ENCODE results near the gene CIT.

Gene CIT

GRCh38 chr12:119676022-119676421, 201.1 kb downstream of the CIT start:
- H3K4me3 ChIP-seq (ENCODE audit: low read length) = no peak overlapping the region
- H3K4me1 ChIP-seq (ENCODE audit: control insufficient read depth, insufficient read depth, low read length) = no peaks in the 10 kb centered on the region
- no peaks in the 10 kb centered on the region for H3K27me3 ChIP-seq (ENCODE audit: control insufficient read depth, insufficient read depth, low read length)
- no peak for DNase-seq (ENCODE audit: low read depth, low spot score)
- H3K9me3 ChIP-seq (ENCODE audit: control insufficient read depth, insufficient read depth, low read length) = no peaks in the 10 kb centered on the region
- WGBS (ENCODE audit: insufficient coverage, insufficient read length) = no CpG with 5 or more reads among the region's 9 CpGs
- peaks cover 55% of the 10 kb centered on the region for H3K36me3 ChIP-seq (ENCODE audit: control insufficient read depth, insufficient read depth, low read length)
- H3K27ac ChIP-seq (ENCODE audit: low read length) = no peak overlapping the region

- WGBS (ENCODE audit: insufficient coverage, insufficient read length) = no CpG with 5 or more reads among the region's 4 CpGs
- H3K27me3 ChIP-seq (ENCODE audit: control insufficient read depth, insufficient read depth, low read length) = no peaks in the 10 kb centered on the region
- peaks cover 43% of the 10 kb centered on the region for H3K36me3 ChIP-seq (ENCODE audit: control insufficient read depth, insufficient read depth, low read length)
- H3K4me1 ChIP-seq (ENCODE audit: control insufficient read depth, insufficient read depth, low read length) = no peaks in the 10 kb centered on the region
- DNase-seq (ENCODE audit: low read depth, low spot score) = no peak
- H3K9me3 ChIP-seq (ENCODE audit: control insufficient read depth, insufficient read depth, low read length) = no peaks in the 10 kb centered on the region
- no peak overlapping the region for H3K27ac ChIP-seq (ENCODE audit: low read length)
- no peak overlapping the region for H3K4me3 ChIP-seq (ENCODE audit: low read length)
Measured at GRCh38 chr12:119674560-119674959, 202.6 kb downstream of the CIT start.

- no peak overlapping the region for H3K27ac ChIP-seq (ENCODE audit: low read length)
- no peak for DNase-seq (ENCODE audit: low read depth, low spot score)
- H3K9me3 ChIP-seq (ENCODE audit: control insufficient read depth, insufficient read depth, low read length) = no peaks in the 10 kb centered on the region
- WGBS (ENCODE audit: insufficient coverage, insufficient read length) = no CpG with 5 or more reads among the region's 7 CpGs
- H3K4me3 ChIP-seq (ENCODE audit: low read length) = no peak overlapping the region
- no peaks in the 10 kb centered on the region for H3K27me3 ChIP-seq (ENCODE audit: control insufficient read depth, insufficient read depth, low read length)
- no peaks in the 10 kb centered on the region for H3K4me1 ChIP-seq (ENCODE audit: control insufficient read depth, insufficient read depth, low read length)
- H3K36me3 ChIP-seq (ENCODE audit: control insufficient read depth, insufficient read depth, low read length) = peaks cover 41% of the 10 kb centered on the region
Measured at GRCh38 chr12:119673634-119674033, 203.5 kb downstream of the CIT start.

- H3K36me3 ChIP-seq (ENCODE audit: control insufficient read depth, insufficient read depth, low read length) = peaks cover 32% of the 10 kb centered on the region
- H3K27ac ChIP-seq (ENCODE audit: low read length) = no peak overlapping the region
- H3K4me1 ChIP-seq (ENCODE audit: control insufficient read depth, insufficient read depth, low read length) = no peaks in the 10 kb centered on the region
- no CpG with 5 or more reads among the region's 8 CpGs for WGBS (ENCODE audit: insufficient coverage, insufficient read length)
- H3K27me3 ChIP-seq (ENCODE audit: control insufficient read depth, insufficient read depth, low read length) = no peaks in the 10 kb centered on the region
- H3K9me3 ChIP-seq (ENCODE audit: control insufficient read depth, insufficient read depth, low read length) = no peaks in the 10 kb centered on the region
- H3K4me3 ChIP-seq (ENCODE audit: low read length) = no peak overlapping the region
- DNase-seq (ENCODE audit: low read depth, low spot score) = no peak
Measured at GRCh38 chr12:119672194-119672593, 204.9 kb downstream of the CIT start.

- no CpG with 5 or more reads among the region's 3 CpGs for WGBS (ENCODE audit: insufficient coverage, insufficient read length)
- Histone ChIP-seq H3K4me1 (ENCODE audit: control insufficient read depth, insufficient read depth, low read length) (no peaks in the 10 kb centered on the region), H3K27me3 (ENCODE audit: control insufficient read depth, insufficient read depth, low read length) (no peaks in the 10 kb centered on the region), H3K27ac (ENCODE audit: low read length) (no peak overlapping the region), H3K4me3 (ENCODE audit: low read length) (no peak overlapping the region), H3K36me3 (ENCODE audit: control insufficient read depth, insufficient read depth, low read length) (peaks cover 26% of the 10 kb centered on the region), H3K9me3 (ENCODE audit: control insufficient read depth, insufficient read depth, low read length) (no peaks in the 10 kb centered on the region)
- DNase-seq (ENCODE audit: low read depth, low spot score) = no peak
Measured at GRCh38 chr12:119671070-119671469, 206.1 kb downstream of the CIT start.

- Histone ChIP-seq H3K27ac (ENCODE audit: low read length) (no peak overlapping the region), H3K36me3 (ENCODE audit: control insufficient read depth, insufficient read depth, low read length) (peaks cover 20% of the 10 kb centered on the region)
- WGBS (ENCODE audit: insufficient coverage, insufficient read length) = no CpG with 5 or more reads among the region's 11 CpGs
Measured at GRCh38 chr12:119669744-119670472, 207.2 kb downstream of the CIT start.

GRCh38 chr12:119668324-119668841, 208.7 kb downstream of the CIT start:
- peaks cover 5% of the 10 kb centered on the region; the same call in 1 of the 2 replicates for H3K36me3 ChIP-seq (ENCODE audit: control insufficient read depth, insufficient read depth, low read length)
- H3K27me3 ChIP-seq (ENCODE audit: control insufficient read depth, insufficient read depth, low read length) = no peaks in the 10 kb centered on the region
- no peak for DNase-seq (ENCODE audit: low read depth, low spot score)
- no CpG with 5 or more reads among the region's 14 CpGs for WGBS (ENCODE audit: insufficient coverage, insufficient read length)
- H3K9me3 ChIP-seq (ENCODE audit: control insufficient read depth, insufficient read depth, low read length) = no peaks in the 10 kb centered on the region
- H3K4me1 ChIP-seq (ENCODE audit: control insufficient read depth, insufficient read depth, low read length) = no peaks in the 10 kb centered on the region
- no peak overlapping the region for H3K27ac ChIP-seq (ENCODE audit: low read length)
- peak overlapping the region; percentile 90; the same call in 1 of the 2 replicates for H3K4me3 ChIP-seq (ENCODE audit: low read length)

More at GRCh38 chr12:119669744-119670472, 207.2 kb downstream of the CIT start:
- no peaks in the 10 kb centered on the region for H3K4me1 ChIP-seq (ENCODE audit: control insufficient read depth, insufficient read depth, low read length)
- no peaks in the 10 kb centered on the region for H3K27me3 ChIP-seq (ENCODE audit: control insufficient read depth, insufficient read depth, low read length)
- no peak for DNase-seq (ENCODE audit: low read depth, low spot score)
- no peaks in the 10 kb centered on the region for H3K9me3 ChIP-seq (ENCODE audit: control insufficient read depth, insufficient read depth, low read length)
- H3K4me3 ChIP-seq (ENCODE audit: low read length) = no peak overlapping the region

GRCh38 chr12:119667577-119668323, 209.4 kb downstream of the CIT start, which contains the start of gene PRKAB1:
Gene PRKAB1, plus strand, starts transcription at chr12:119668133. Its CDS starts 112 bp downstream, at chr12:119668245.
- WGBS (ENCODE audit: insufficient coverage, insufficient read length) = no CpG with 5 or more reads among the region's 69 CpGs
- no peaks in the 10 kb centered on the region for H3K4me1 ChIP-seq (ENCODE audit: control insufficient read depth, insufficient read depth, low read length)

GRCh38 chr12:119666900-119667576, 210.1 kb downstream of the CIT start:
- no peaks in the 10 kb centered on the region for H3K27me3 ChIP-seq (ENCODE audit: control insufficient read depth, insufficient read depth, low read length)
- no CpG with 5 or more reads among the region's 9 CpGs for WGBS (ENCODE audit: insufficient coverage, insufficient read length)
- no peak overlapping the region for H3K27ac ChIP-seq (ENCODE audit: low read length)
- DNase-seq (ENCODE audit: low read depth, low spot score) = no peak
- no peaks in the 10 kb centered on the region for H3K4me1 ChIP-seq (ENCODE audit: control insufficient read depth, insufficient read depth, low read length)
- H3K4me3 ChIP-seq (ENCODE audit: low read length) = peak overlapping the region; percentile 16; the same call in 1 of the 2 replicates
- H3K36me3 ChIP-seq (ENCODE audit: control insufficient read depth, insufficient read depth, low read length) = no peaks in the 10 kb centered on the region
- H3K9me3 ChIP-seq (ENCODE audit: control insufficient read depth, insufficient read depth, low read length) = no peaks in the 10 kb centered on the region

More at GRCh38 chr12:119667577-119668323, 209.4 kb downstream of the CIT start, which contains the start of gene PRKAB1:
- no peaks in the 10 kb centered on the region for H3K36me3 ChIP-seq (ENCODE audit: control insufficient read depth, insufficient read depth, low read length)
- H3K9me3 ChIP-seq (ENCODE audit: control insufficient read depth, insufficient read depth, low read length) = no peaks in the 10 kb centered on the region
- peak; percentile 93 for DNase-seq (ENCODE audit: low read depth, low spot score)
- H3K27me3 ChIP-seq (ENCODE audit: control insufficient read depth, insufficient read depth, low read length) = no peaks in the 10 kb centered on the region
- H3K4me3 ChIP-seq (ENCODE audit: low read length) = peak within 1 kb of the TSS; percentile 90
- H3K27ac ChIP-seq (ENCODE audit: low read length) = no peak within 1 kb of the TSS

GRCh38 chr12:119666226-119666795, 210.8 kb downstream of the CIT start:
- Histone ChIP-seq H3K27ac (ENCODE audit: low read length) (no peak overlapping the region), H3K9me3 (ENCODE audit: control insufficient read depth, insufficient read depth, low read length) (no peaks in the 10 kb centered on the region), H3K27me3 (ENCODE audit: control insufficient read depth, insufficient read depth, low read length) (no peaks in the 10 kb centered on the region), H3K4me3 (ENCODE audit: low read length) (no peak overlapping the region), H3K36me3 (ENCODE audit: control insufficient read depth, insufficient read depth, low read length) (no peaks in the 10 kb centered on the region), H3K4me1 (ENCODE audit: control insufficient read depth, insufficient read depth, low read length) (no peaks in the 10 kb centered on the region)
- DNase-seq (ENCODE audit: low read depth, low spot score) = no peak
- no CpG with 5 or more reads among the region's 2 CpGs for WGBS (ENCODE audit: insufficient coverage, insufficient read length)

Measured in iPS DF 6.9 (cell line).